GM21619 (cell line): ENCODE data around the gene PHC3.
"Not testable (repeated sequence)": the region's sequence is repeated elsewhere in the genome, so short reads cannot be mapped to it uniquely, and the experiment has no call there.

Experiments used
- ATAC-seq: cut with Tn5 transposase; IDR thresholded peaks from one replicate; pipeline ENCODE4 v1.9.1; 2021; ENCODE audit not compliant: unreplicated experiment

PHC3 gene

GRCh38 chr3:170180908-170181885 is at the start of gene PHC3:
Gene PHC3, minus strand, starts transcription at chr3:170181733. Its CDS starts 18 bp downstream, at chr3:170181715.
- ATAC-seq, result peak; percentile 74

GRCh38 chr3:170228093-170228766 is 46.7 kb upstream of the PHC3 start:
- ATAC-seq, result no peak

- ATAC-seq, result no peak
Measured at GRCh38 chr3:170226426-170226960, 45.0 kb upstream of the PHC3 start.

GRCh38 chr3:170225166-170225565 is 43.6 kb upstream of the PHC3 start:
- ATAC-seq, result no peak

GRCh38 chr3:170222647-170223541 is 41.4 kb upstream of the PHC3 start:
- ATAC-seq, result peak; percentile 24

GRCh38 chr3:170221924-170222646 is 40.6 kb upstream of the PHC3 start, which contains the start of gene PRKCI:
Gene PRKCI, plus strand, starts transcription at chr3:170222424. Its CDS starts 246 bp downstream, at chr3:170222670.
- peak; percentile 97 for ATAC-seq

- no peak for ATAC-seq
Measured at GRCh38 chr3:170220871-170221270, 39.3 kb upstream of the PHC3 start.

- no peak for ATAC-seq
Measured at GRCh38 chr3:170219850-170220249, 38.3 kb upstream of the PHC3 start.

GRCh38 chr3:170211668-170212067 is 30.1 kb upstream of the PHC3 start:
- no peak for ATAC-seq

GRCh38 chr3:170207717-170208116 is 26.2 kb upstream of the PHC3 start:
- no peak for ATAC-seq

GRCh38 chr3:170206164-170206762 is 24.7 kb upstream of the PHC3 start:
- ATAC-seq, result not testable (repeated sequence)

GRCh38 chr3:170205302-170205701 is 23.8 kb upstream of the PHC3 start:
- ATAC-seq, result no peak

GRCh38 chr3:170204509-170204908 is 23.0 kb upstream of the PHC3 start:
- no peak for ATAC-seq

- ATAC-seq, result no peak
Measured at GRCh38 chr3:170204023-170204472, 22.5 kb upstream of the PHC3 start.

- ATAC-seq, result no peak
Measured at GRCh38 chr3:170203457-170203856, 21.9 kb upstream of the PHC3 start.

- ATAC-seq, result no peak
Measured at GRCh38 chr3:170201527-170201926, 20.0 kb upstream of the PHC3 start.

- ATAC-seq, result no peak
Measured at GRCh38 chr3:170200987-170201386, 19.5 kb upstream of the PHC3 start.

GRCh38 chr3:170196833-170197232 is 15.3 kb upstream of the PHC3 start:
- ATAC-seq, result no peak

- ATAC-seq, result not testable (repeated sequence)
Measured at GRCh38 chr3:170195759-170196158, 14.2 kb upstream of the PHC3 start.
